NCI-H1694 treated with DMSO at 0.1 percent for 48 hours (cell line): Measurements from ENCODE around the gene ERBB4.

Experiments used
- DNase-seq: peaks from one replicate; lab custom pipeline; 2025; lab: John Stamatoyannopoulos, UW

Gene ERBB4

GRCh38 chr2:211931314-211931713 lies 607.3 kb downstream of the ERBB4 start:
- DNase-seq: no peak

GRCh38 chr2:211930331-211930730 lies 608.3 kb downstream of the ERBB4 start:
- DNase-seq: no peak

- DNase-seq: no peak
Measured at GRCh38 chr2:211928201-211928600, 610.4 kb downstream of the ERBB4 start.

GRCh38 chr2:211923019-211923418 lies 615.6 kb downstream of the ERBB4 start:
- no peak for DNase-seq

DNA sequence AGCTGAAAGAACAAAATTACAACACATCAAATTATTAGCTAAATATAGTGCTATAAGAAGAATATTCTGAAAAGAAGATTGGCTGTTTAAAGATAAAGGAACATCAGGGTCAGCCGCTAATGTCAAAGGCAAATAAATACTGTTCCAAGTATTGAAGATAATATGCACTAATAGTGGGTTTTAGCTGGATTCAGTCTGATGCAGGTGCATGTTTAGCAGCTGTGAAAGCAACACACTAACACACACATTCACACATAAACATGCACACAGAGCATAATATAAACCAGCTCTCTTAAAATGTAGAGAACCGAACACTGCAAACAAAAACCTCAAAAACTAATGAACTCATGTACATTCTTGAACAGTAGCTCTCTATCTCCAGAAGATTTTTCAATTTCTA lies 634.6 kb downstream of the ERBB4 start:
- DNase-seq: no peak

GRCh38 chr2:211901226-211901846 lies 637.3 kb downstream of the ERBB4 start:
- no peak for DNase-seq

DNA sequence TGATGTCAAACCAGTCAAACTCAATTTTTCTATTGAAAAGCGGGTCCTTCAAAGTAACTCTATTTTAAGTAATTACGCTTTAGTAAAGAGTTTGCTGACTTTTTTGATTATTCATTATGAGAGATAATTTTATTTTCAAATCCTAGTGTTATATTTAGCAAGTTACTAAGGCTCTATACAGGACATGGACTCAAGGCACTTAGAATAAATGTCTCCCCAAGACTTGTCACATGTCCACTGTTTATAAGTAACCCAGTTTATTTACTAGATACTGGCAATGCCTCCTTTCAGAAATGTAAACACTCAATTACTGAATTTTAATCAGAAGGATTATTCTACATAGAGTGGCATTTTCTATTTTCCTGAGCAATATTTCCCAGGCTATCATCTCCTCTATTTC lies 638.1 kb downstream of the ERBB4 start:
- no peak for DNase-seq

DNA sequence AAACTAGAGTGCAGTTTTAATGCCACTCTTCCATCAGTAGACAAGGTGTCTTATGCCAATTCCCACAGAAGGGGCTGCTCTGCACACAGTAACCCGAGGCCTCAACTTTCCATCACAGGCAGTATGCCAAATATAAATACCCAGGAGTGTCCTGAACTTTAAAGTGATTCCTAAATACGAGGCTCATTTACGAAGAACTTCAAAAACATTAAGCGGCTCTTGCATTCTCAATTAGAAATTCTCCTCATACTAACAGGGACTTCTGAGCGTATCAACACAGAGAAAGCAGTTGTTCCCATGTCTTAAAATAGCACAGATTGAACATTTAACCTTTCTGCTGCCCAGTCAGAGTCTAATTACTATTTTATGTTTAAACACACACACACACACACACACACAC lies 638.6 kb downstream of the ERBB4 start:
- no peak for DNase-seq

DNA sequence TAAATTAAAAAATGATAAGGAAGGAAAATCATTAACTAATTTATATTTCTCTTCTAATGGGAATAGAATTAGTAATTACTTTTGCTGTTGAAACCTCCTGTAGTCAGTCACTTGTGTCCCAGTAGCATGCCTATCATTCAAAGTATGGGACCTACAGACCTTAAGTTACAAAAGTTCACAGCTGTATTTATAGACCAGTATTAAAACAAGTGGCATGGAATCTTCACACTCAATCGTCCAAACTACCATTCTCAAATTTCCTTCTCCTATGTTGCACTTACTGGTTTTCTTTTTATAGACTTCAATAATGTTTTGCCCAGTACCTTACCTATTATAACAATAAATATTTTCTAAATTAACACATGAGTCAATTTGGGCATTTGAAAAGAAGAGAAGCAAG lies 639.9 kb downstream of the ERBB4 start:
- DNase-seq: no peak

DNA sequence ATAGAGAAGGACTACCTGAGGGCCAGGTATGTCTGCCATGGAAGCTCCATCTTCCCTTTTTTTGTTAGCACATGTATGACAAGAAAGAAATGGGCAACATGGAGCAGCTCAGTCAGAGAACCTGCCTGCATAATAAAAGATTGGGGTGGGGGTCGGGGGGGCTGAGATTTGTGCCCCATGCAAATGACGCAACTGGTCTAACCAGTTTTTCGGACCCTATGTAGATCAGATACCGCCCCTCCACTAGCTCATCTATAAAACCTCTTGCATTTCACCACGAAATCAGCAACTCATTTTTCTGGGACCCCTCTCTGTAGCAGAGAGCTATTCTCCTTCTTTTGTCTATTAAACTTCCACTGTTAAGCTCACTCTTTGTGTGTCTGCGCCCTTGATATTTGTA lies 657.2 kb downstream of the ERBB4 start:
- DNase-seq: no peak

DNA sequence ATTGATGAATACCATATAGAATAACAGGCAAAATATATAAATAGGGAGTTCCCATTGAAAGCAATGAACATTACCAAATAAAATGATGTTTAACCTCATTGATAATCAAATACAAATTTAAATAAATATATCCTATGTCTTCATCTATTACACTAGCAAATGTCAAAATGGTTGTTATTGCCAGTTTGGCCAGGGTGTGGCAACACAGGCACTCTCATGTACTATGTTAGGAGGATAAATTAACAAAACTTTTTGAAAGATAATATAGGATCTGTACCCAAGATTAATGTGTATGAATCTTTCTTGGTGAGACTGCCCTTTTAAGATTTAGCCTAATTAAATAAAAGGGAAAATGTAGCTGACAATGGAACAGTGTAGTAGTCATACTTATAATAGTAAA lies 659.3 kb downstream of the ERBB4 start:
- DNase-seq: no peak

DNA sequence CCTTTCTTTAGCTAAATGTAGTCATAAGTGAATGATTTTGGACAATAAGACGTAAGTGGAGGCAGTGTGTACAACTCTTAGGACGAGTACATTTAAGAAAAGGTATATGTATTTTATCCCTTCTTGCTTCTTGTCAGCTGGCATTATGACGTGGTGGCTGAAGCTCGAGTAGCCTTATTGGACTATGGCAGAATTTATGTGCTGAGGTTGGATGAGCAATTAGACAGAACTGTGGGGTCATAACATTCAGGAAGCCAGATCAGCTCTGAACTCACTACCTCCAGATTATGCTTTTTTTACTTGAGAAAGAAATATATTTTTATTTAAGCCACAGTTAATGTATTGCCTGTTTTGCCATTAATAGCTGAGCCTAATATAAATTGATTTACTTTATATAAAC lies 661.5 kb downstream of the ERBB4 start:
- DNase-seq: no peak

DNA sequence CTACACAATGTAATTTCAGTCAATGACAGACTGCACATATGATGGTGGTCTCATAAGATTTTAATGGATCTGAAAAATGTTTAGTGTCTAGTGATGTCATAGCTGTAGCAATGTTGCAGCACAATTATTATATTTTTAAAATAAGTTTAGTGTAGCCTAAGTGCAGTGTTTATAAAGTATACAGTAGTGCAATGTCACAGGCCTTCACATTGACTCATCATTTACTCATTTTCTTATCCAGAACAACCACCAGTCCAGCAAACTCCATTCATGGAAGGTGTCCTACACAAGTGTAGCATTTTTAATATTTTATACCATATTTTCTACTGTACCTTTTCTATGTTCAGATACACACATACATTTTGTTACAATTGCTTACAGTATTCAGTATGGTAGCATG lies 663.1 kb downstream of the ERBB4 start:
- no peak for DNase-seq

DNA sequence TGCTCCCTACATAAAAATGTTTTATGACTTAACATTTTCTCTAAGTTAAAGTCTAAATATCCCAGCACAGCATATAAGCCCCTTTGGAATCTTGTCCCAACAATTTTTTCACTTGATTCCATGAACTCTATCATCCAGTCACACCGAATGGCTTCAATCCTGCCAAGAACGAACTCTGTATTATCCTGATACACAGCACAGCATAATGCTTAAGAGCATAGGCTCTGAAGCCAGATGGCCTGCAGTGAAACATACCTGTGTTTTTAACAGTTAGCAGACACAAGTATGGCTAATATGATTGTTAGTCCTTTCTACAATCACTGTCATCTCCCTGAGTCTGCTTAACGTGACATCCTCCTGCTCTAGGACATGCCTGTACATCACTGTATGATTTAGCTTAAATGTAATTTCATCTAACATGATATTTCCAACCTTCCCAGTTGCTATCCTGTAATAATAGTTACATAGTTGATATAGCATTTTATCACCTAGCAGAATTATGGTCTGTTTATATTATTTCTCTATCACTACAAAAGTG lies 669.5 kb downstream of the ERBB4 start:
- DNase-seq: no peak

- DNase-seq: peak; percentile 13
Measured at GRCh38 chr2:211867845-211868451, 670.7 kb downstream of the ERBB4 start.

- DNase-seq: no peak
Measured at GRCh38 chr2:211864328-211864727, 674.3 kb downstream of the ERBB4 start.

DNA sequence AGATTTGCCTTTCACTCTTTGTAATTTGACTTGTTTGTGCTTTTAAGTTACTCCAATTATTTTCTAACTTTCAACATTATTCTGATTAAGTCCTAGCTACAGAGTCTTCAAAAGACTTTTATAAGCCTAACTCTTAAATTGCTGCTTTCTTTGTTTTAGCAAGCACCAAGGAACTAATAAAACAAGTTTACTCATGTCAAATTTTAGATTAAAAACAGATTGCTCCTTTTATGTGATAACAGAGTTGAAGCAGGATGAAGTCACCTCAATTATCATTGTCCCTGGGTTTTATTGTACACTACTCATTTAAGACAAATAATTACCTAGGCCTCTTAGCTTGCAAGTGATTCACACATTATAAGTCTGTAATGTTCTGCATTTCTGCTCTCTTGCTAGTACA lies 678.4 kb downstream of the ERBB4 start:
- no peak for DNase-seq

- DNase-seq: no peak
Measured at GRCh38 chr2:211854832-211855231, 683.8 kb downstream of the ERBB4 start.

GRCh38 chr2:211846714-211847113 lies 691.9 kb downstream of the ERBB4 start:
- DNase-seq: no peak

GRCh38 chr2:211846036-211846400 lies 692.6 kb downstream of the ERBB4 start:
- DNase-seq: no peak

- DNase-seq: no peak
Measured at GRCh38 chr2:211845338-211846035, 693.1 kb downstream of the ERBB4 start.

- no peak for DNase-seq
Measured at GRCh38 chr2:211837706-211838105, 700.9 kb downstream of the ERBB4 start.

DNA sequence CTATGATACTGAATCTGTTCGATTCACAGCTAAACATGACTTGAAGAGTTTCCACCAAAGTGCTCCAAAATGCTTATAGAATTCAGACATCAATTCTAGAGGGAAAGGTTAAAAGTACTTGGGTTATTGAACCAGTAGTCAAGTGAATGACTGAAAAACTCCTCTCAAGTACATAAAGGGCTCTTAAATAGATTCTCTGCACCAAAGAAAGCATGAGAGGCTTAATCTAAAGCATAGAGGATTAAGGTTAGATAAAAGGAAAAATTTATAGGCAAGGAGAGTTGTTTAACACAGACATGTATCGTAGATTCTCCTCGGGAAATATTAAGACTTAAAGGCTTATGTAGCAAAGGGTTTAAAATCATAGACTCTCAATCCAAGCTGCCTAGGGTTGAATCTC lies 701.4 kb downstream of the ERBB4 start:
- DNase-seq: no peak
